IMR-90 (cell line): ENCODE data around the gene C19orf47.

ENCODE experiments used
- CTCF ChIP-seq: conservative IDR thresholded peaks from 2 replicates; pipeline ENCODE4 v1.5.1; 2012; ENCODE audit warnings: mild to moderate bottlenecking, low read depth, low read length, improper control_type of control experiment
- FOS ChIP-seq: fragments of 150-350 bp; IDR thresholded peaks from 2 replicates; pipeline ENCODE4 v1.6.1; 2016; ENCODE audit warnings: low read depth, low read length

GRCh38 chr19:40390084-40390742, 42.0 kb upstream of the C19orf47 start, which contains the start of gene HIPK4:
- no peak for TF ChIP-seq CTCF
- TF ChIP-seq FOS: no peak
